GM12891 (cell line): ENCODE measurements around the gene NKG7.

Experiments used
- POLR2A ChIP-seq: IDR thresholded peaks from 2 replicates; pipeline ENCODE4 v1.6.1; 2011; ENCODE audit warnings: low read depth, low read length, control low read depth
- POLR2AphosphoS5 ChIP-seq: IDR thresholded peaks from 2 replicates; pipeline ENCODE4 v1.6.1; 2011; ENCODE audit warnings: low read depth, low read length, control low read depth
- SPI1 ChIP-seq: IDR thresholded peaks from 2 replicates; pipeline ENCODE4 v1.6.1; 2011; ENCODE audit warnings: low read depth, low read length, control low read depth

- TF ChIP-seq POLR2AphosphoS5: no peak
- TF ChIP-seq POLR2A: no peak
- no peak for TF ChIP-seq SPI1
These were observed 5.0 kb upstream of the NKG7 start for GRCh38 chr19:51377422-51377821.
